ENCODE results near the gene CYP2C19.

- TF ChIP-seq CTCF (IDR thresholded peaks at IDR 0.05) (no peak), POLR2A (IDR thresholded peaks at IDR 0.05) (no peak), POLR2AphosphoS5 (IDR thresholded peaks at IDR 0.05) (no peak), EP300 (IDR thresholded peaks at IDR 0.05) (no peak)
Measured at GRCh38 chr10:94851263-94851662, 88.8 kb downstream of the CYP2C19 start.

Measured in stomach (tissue), 4 donors.